Activated CD8-positive, alpha-beta memory T cell treated with anti-CD3 and anti-CD28 coated beads, Interleukin-2, amount 10 ng/mL, durations not matched to agents 7 days and 5 days (primary cell): ENCODE results near the gene TBC1D23. TPM values are rescaled to one million over a fixed set of nuclear protein-coding genes. Genes with fewer than 3 reads are reported as not detected.
"Not testable (repeated sequence)": the region's sequence is repeated elsewhere in the genome, so short reads cannot be mapped to it uniquely, and the experiment has no call there.

Source experiments
- ATAC-seq: fragments of 150-1000 bp; cut with Tn5 transposase; one replicate; pipeline ENCODE4 v1.10.0; 2021; ENCODE audit warnings: moderate library complexity
- CTCF ChIA-PET: fragments of 350-600 bp; sonication (Branson Sonifier 250); formaldehyde crosslinking; loops from one replicate; lab custom pipeline; 2021; ENCODE audit warnings: antibody characterized with exemption; lab: Charles Lee
- DNase-seq: peaks from one replicate; pipeline ENCODE4 v3.0.0-alpha.2; 2020
- H3K27ac Mint-ChIP-seq: one replicate; pipeline ENCODE4 v1.8.0; 2021; ENCODE audit warnings: mild to moderate bottlenecking, mixed read lengths
- H3K27me3 Mint-ChIP-seq: one replicate; pipeline ENCODE4 v1.8.0; 2021; ENCODE audit warnings: mixed read lengths
- H3K36me3 Mint-ChIP-seq: one replicate; pipeline ENCODE4 v1.8.0; 2021; ENCODE audit warnings: mild to moderate bottlenecking, mixed read lengths
- H3K4me1 Mint-ChIP-seq: one replicate; pipeline ENCODE4 v1.8.0; 2021; ENCODE audit warnings: mixed read lengths
- H3K4me3 Mint-ChIP-seq: one replicate; pipeline ENCODE4 v1.8.0; 2021; ENCODE audit warnings: mild to moderate bottlenecking, moderate library complexity, mixed read lengths
- H3K9me3 Mint-ChIP-seq: one replicate; pipeline ENCODE4 v1.8.0; 2022; ENCODE audit warnings: low read depth, mixed read lengths
- total RNA-seq, 2 experiments: library from RNA; stranded (reverse); gene quantifications; one replicate each; pipeline ENCODE4 v1.2.3, GENCODE V29; 2021

The TBC1D23 gene
- 10 to 100 TPM; 23.4 to 30.1 TPM for total RNA-seq

- peak within 1 kb of the TSS; percentile 87 for H3K4me3 Mint-ChIP-seq
- H3K27ac Mint-ChIP-seq = peak within 1 kb of the TSS; percentile 90
- peak; percentile 99 for DNase-seq
- CTCF ChIA-PET = interaction anchor here (0.8 to 1.5 kb wide), 5 partner anchors 9 to 429 kb away, joined by 3 to 14 read pairs (median 5); no protein-coding TSS in a partner anchor
- peaks cover 1% of the 10 kb centered on the region for H3K36me3 Mint-ChIP-seq
- peaks cover 45% of the 10 kb centered on the region for H3K4me1 Mint-ChIP-seq
- peak; percentile 100 for ATAC-seq
- H3K27me3 Mint-ChIP-seq = no peaks in the 10 kb centered on the region
- H3K9me3 Mint-ChIP-seq = no peaks in the 10 kb centered on the region
Observed at GRCh38 chr3:100260685-100261484, at the start of gene TBC1D23. TSS of gene TBC1D23 (plus strand) at chr3:100260992. CDS start at chr3:100261019, 27 bp downstream.

- CTCF ChIA-PET = interaction anchor here (1.3 kb wide), 1 partner anchor 382 kb away, joined by 3 read pairs; no protein-coding TSS in a partner anchor
- peaks cover 17% of the 10 kb centered on the region for H3K4me1 Mint-ChIP-seq
- peaks cover 14% of the 10 kb centered on the region for H3K36me3 Mint-ChIP-seq
- H3K4me3 Mint-ChIP-seq = no peak overlapping the region
- no peak overlapping the region for H3K27ac Mint-ChIP-seq
- DNase-seq (no peak), ATAC-seq (no peak)
- H3K9me3 Mint-ChIP-seq = peaks cover 4% of the 10 kb centered on the region
- peaks cover 22% of the 10 kb centered on the region for H3K27me3 Mint-ChIP-seq
Observed at GRCh38 chr3:100213891-100214573, 46.8 kb upstream of the TBC1D23 start.

GRCh38 chr3:100214574-100214964, 46.2 kb upstream of the TBC1D23 start:
- Mint-ChIP-seq H3K27ac (no peak overlapping the region), H3K36me3 (peaks cover 18% of the 10 kb centered on the region), H3K4me3 (no peak overlapping the region), H3K4me1 (peaks cover 14% of the 10 kb centered on the region), H3K27me3 (peaks cover 26% of the 10 kb centered on the region), H3K9me3 (peaks cover 7% of the 10 kb centered on the region)
- no peak for ATAC-seq
- no peak for DNase-seq
- CTCF ChIA-PET = interaction anchor here (1.3 kb wide), 1 partner anchor 383 kb away, joined by 3 read pairs; no protein-coding TSS in a partner anchor

GRCh38 chr3:100216713-100217112, 44.1 kb upstream of the TBC1D23 start:
- Mint-ChIP-seq H3K36me3 (peaks cover 9% of the 10 kb centered on the region), H3K4me1 (peaks cover 7% of the 10 kb centered on the region), H3K9me3 (peaks cover 9% of the 10 kb centered on the region), H3K27ac (no peak overlapping the region), H3K4me3 (no peak overlapping the region), H3K27me3 (peaks cover 26% of the 10 kb centered on the region)
- DNase-seq (no peak), ATAC-seq (no peak)
- CTCF ChIA-PET = no interaction called here

- Mint-ChIP-seq H3K4me1 (peaks cover 7% of the 10 kb centered on the region), H3K4me3 (no peak overlapping the region), H3K36me3 (peaks cover 9% of the 10 kb centered on the region), H3K27me3 (peaks cover 28% of the 10 kb centered on the region), H3K9me3 (peaks cover 9% of the 10 kb centered on the region), H3K27ac (no peak overlapping the region)
- CTCF ChIA-PET = interaction anchor here (0.8 kb wide), 1 partner anchor 410 kb away, joined by 3 read pairs; no protein-coding TSS in a partner anchor
- ATAC-seq (no peak), DNase-seq (no peak)
Observed at GRCh38 chr3:100221159-100221558, 39.6 kb upstream of the TBC1D23 start.

- no peak overlapping the region for H3K4me3 Mint-ChIP-seq
- no peak overlapping the region for H3K27ac Mint-ChIP-seq
- DNase-seq (no peak), ATAC-seq (no peak)
- CTCF ChIA-PET = interaction anchor here (0.8 kb wide), 1 partner anchor 32 kb away, joined by 3 read pairs; no protein-coding TSS in a partner anchor
- peaks cover 15% of the 10 kb centered on the region for H3K4me1 Mint-ChIP-seq
- peaks cover 12% of the 10 kb centered on the region for H3K27me3 Mint-ChIP-seq
- H3K9me3 Mint-ChIP-seq = peaks cover 2% of the 10 kb centered on the region
- peaks cover 2% of the 10 kb centered on the region for H3K36me3 Mint-ChIP-seq
Observed at GRCh38 chr3:100225193-100225592, 35.6 kb upstream of the TBC1D23 start.

GRCh38 chr3:100225883-100226282, 34.9 kb upstream of the TBC1D23 start:
- no peak for DNase-seq
- Mint-ChIP-seq H3K27ac (no peak overlapping the region), H3K27me3 (peaks cover 14% of the 10 kb centered on the region), H3K4me3 (no peak overlapping the region), H3K4me1 (peaks cover 13% of the 10 kb centered on the region), H3K36me3 (peaks cover 2% of the 10 kb centered on the region), H3K9me3 (peaks cover under 1% of the 10 kb centered on the region)
- ATAC-seq = no peak
- CTCF ChIA-PET = interaction anchor here (0.8 kb wide), 1 partner anchor 31 kb away, joined by 3 read pairs; no protein-coding TSS in a partner anchor

GRCh38 chr3:100226712-100227429, 33.9 kb upstream of the TBC1D23 start:
- H3K27ac Mint-ChIP-seq = no peak overlapping the region
- no peak for ATAC-seq
- no peaks in the 10 kb centered on the region for H3K9me3 Mint-ChIP-seq
- H3K4me1 Mint-ChIP-seq = peaks cover 8% of the 10 kb centered on the region
- CTCF ChIA-PET = no interaction called here
- no peak overlapping the region for H3K4me3 Mint-ChIP-seq
- DNase-seq = no peak
- no peaks in the 10 kb centered on the region for H3K36me3 Mint-ChIP-seq
- peaks cover 15% of the 10 kb centered on the region for H3K27me3 Mint-ChIP-seq

- H3K36me3 Mint-ChIP-seq = no peaks in the 10 kb centered on the region
- peaks cover 8% of the 10 kb centered on the region for H3K4me1 Mint-ChIP-seq
- ATAC-seq (no peak), DNase-seq (no peak)
- H3K4me3 Mint-ChIP-seq = no peak overlapping the region
- no peaks in the 10 kb centered on the region for H3K9me3 Mint-ChIP-seq
- CTCF ChIA-PET = no interaction called here
- no peak overlapping the region for H3K27ac Mint-ChIP-seq
- peaks cover 13% of the 10 kb centered on the region for H3K27me3 Mint-ChIP-seq
Observed at GRCh38 chr3:100227511-100227921, 33.3 kb upstream of the TBC1D23 start.

GRCh38 chr3:100228247-100228646, 32.5 kb upstream of the TBC1D23 start:
- ATAC-seq = no peak
- Mint-ChIP-seq H3K4me3 (no peak overlapping the region), H3K36me3 (no peaks in the 10 kb centered on the region), H3K27ac (no peak overlapping the region), H3K4me1 (peaks cover 8% of the 10 kb centered on the region), H3K27me3 (peaks cover 14% of the 10 kb centered on the region), H3K9me3 (no peaks in the 10 kb centered on the region)
- no peak for DNase-seq
- CTCF ChIA-PET = interaction anchor here (1.2 to 1.3 kb wide), 2 partner anchors 9 to 395 kb away, joined by 3 to 5 read pairs; no protein-coding TSS in a partner anchor

- not testable (repeated sequence) for H3K4me3 Mint-ChIP-seq, H3K4me1 Mint-ChIP-seq, H3K36me3 Mint-ChIP-seq, H3K9me3 Mint-ChIP-seq, DNase-seq, H3K27ac Mint-ChIP-seq, ATAC-seq
- peaks cover 20% of the 10 kb centered on the region for H3K27me3 Mint-ChIP-seq
- CTCF ChIA-PET = interaction anchor here (0.6 to 1.3 kb wide), 5 partner anchors 10 to 396 kb away, joined by 3 to 5 read pairs (median 3); no protein-coding TSS in a partner anchor
Observed at GRCh38 chr3:100229188-100229587, 31.6 kb upstream of the TBC1D23 start.

GRCh38 chr3:100230710-100231109, 30.1 kb upstream of the TBC1D23 start:
- ATAC-seq = no peak
- CTCF ChIA-PET = no interaction called here
- Mint-ChIP-seq H3K36me3 (no peaks in the 10 kb centered on the region), H3K27me3 (peaks cover 20% of the 10 kb centered on the region), H3K9me3 (no peaks in the 10 kb centered on the region), H3K27ac (no peak overlapping the region), H3K4me1 (peaks cover 8% of the 10 kb centered on the region), H3K4me3 (no peak overlapping the region)
- no peak for DNase-seq

- ATAC-seq = no peak
- DNase-seq = no peak
- H3K27ac Mint-ChIP-seq = no peak overlapping the region
- H3K4me1 Mint-ChIP-seq = peaks cover 8% of the 10 kb centered on the region
- no peaks in the 10 kb centered on the region for H3K36me3 Mint-ChIP-seq
- CTCF ChIA-PET = no interaction called here
- H3K9me3 Mint-ChIP-seq = no peaks in the 10 kb centered on the region
- H3K4me3 Mint-ChIP-seq = no peak overlapping the region
- peaks cover 20% of the 10 kb centered on the region for H3K27me3 Mint-ChIP-seq
Observed at GRCh38 chr3:100231668-100232067, 29.1 kb upstream of the TBC1D23 start.
